Thyroid gland (tissue), 4 donors: ENCODE results near the gene CIAO2B.

Experiments used
- POLR2A ChIP-seq, 2 donors: fragments of 450-650 bp; IDR thresholded peaks; one replicate each; pipeline ENCODE4 v1.6.1; 2017; ENCODE audit warnings: antibody characterized with exemption in 2 of 2, mild to moderate bottlenecking in 2 of 2, moderate library complexity in 1 of 2
- TF ChIP-seq, protein P1 (sequence below), 6 experiments: fragments of 200-600 bp in 3 of 6; fragments of 450-650 bp in 3 of 6; sonication (generic) in 3 of 6; IDR thresholded peaks; one replicate each; pipeline ENCODE4 v1.5.1; 2016 to 2019; ENCODE audit warnings: antibody characterized with exemption in 6 of 6, mild to moderate bottlenecking in 2 of 6, inconsistent platforms in 1 of 6, moderate library complexity in 1 of 6

DNA sequence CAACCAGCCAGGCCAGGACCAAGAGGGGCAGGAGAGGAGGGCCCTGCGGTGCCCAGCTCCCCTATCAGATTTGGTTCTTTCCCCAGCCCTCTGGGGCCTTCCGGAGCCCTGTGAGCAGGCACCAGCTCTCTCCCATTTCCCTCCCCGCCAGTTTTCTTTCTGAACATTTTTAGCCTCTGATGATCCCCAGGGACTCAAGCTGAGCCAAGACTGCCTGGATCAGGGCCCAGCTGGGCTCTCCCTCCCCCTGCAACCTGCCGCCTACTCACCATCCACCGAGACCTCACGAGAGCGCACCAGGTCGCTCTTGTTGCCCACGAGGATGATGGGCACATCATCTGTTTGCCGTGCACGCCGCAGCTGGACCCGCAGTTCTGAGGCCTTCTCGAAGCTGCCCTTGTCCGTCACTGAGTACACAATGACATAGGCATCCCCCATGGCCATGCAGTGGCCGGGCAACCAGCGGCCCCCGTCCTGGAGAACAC is 10.9 kb downstream of the CIAO2B start:
- TF ChIP-seq, protein P1, sequence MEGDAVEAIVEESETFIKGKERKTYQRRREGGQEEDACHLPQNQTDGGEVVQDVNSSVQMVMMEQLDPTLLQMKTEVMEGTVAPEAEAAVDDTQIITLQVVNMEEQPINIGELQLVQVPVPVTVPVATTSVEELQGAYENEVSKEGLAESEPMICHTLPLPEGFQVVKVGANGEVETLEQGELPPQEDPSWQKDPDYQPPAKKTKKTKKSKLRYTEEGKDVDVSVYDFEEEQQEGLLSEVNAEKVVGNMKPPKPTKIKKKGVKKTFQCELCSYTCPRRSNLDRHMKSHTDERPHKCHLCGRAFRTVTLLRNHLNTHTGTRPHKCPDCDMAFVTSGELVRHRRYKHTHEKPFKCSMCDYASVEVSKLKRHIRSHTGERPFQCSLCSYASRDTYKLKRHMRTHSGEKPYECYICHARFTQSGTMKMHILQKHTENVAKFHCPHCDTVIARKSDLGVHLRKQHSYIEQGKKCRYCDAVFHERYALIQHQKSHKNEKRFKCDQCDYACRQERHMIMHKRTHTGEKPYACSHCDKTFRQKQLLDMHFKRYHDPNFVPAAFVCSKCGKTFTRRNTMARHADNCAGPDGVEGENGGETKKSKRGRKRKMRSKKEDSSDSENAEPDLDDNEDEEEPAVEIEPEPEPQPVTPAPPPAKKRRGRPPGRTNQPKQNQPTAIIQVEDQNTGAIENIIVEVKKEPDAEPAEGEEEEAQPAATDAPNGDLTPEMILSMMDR (IDR thresholded peaks at IDR 0.05) = no peak
- TF ChIP-seq POLR2A (IDR thresholded peaks at IDR 0.05) = peak in 1 of 2 donors; percentile 25
